IMR-90 (cell line): ENCODE results near the gene SLITRK2. TPM values are rescaled to one million over a fixed set of nuclear protein-coding genes. Genes with fewer than 3 reads are reported as not detected.

ENCODE experiments used
- ATAC-seq: fragments of 200-7000 bp; cut with Tn5 transposase; 2 replicates; pipeline ENCODE4 v1.9.1; 2020; ENCODE audit warnings: low read depth, mild to moderate bottlenecking, moderate library complexity
- BruUV-seq: library from RNA; stranded (reverse); fragments of 400-500 nt; replicated peaks from 2 replicates; lab custom pipeline; 2021; lab: Mats Ljungman, UMichigan
- CTCF ChIA-PET: fragments of 300-600 bp; formaldehyde crosslinking; extraction: SDS; loops from one replicate; lab custom pipeline; 2021; ENCODE audit warnings: antibody characterized with exemption; lab: Yijun Ruan, JAX
- POLR2A ChIA-PET: fragments of 300-600 bp; sonication (Branson Sonifier 250); formaldehyde crosslinking; loops from one replicate; lab custom pipeline; 2022; ENCODE audit warnings: antibody characterized with exemption; ENCODE audit not compliant: unreplicated experiment; lab: Charles Lee
- DNase-seq: peaks from one replicate; pipeline ENCODE4 v3.0.0; 2013
- H2AFZ ChIP-seq: replicated peaks from 2 replicates; pipeline ENCODE3; 2013; ENCODE audit warnings: low read length, mild to moderate bottlenecking; ENCODE audit not compliant: poor library complexity
- H2AK5ac ChIP-seq: 2 replicates; pipeline ENCODE4 v1.6.1; 2013; ENCODE audit warnings: low read depth, low read length, inconsistent platforms
- H2AK9ac ChIP-seq: replicated peaks from 2 replicates; pipeline ENCODE3; 2013; ENCODE audit warnings: mild to moderate bottlenecking, low read depth, low read length, moderate library complexity; ENCODE audit not compliant: poor library complexity
- H2BK120ac ChIP-seq: 2 replicates; pipeline ENCODE4 v1.6.1; 2013; ENCODE audit warnings: low read depth, low read length, inconsistent platforms
- H2BK15ac ChIP-seq: 3 replicates; pipeline ENCODE4 v1.6.1; 2013; ENCODE audit warnings: low read depth, low read length, inconsistent platforms
- H2BK20ac ChIP-seq: 2 replicates; pipeline ENCODE4 v1.6.1; 2013; ENCODE audit warnings: low read depth, mild to moderate bottlenecking, inconsistent platforms, low read length, moderate library complexity
- H2BK5ac ChIP-seq: 2 replicates; pipeline ENCODE4 v1.6.1; 2013; ENCODE audit warnings: mild to moderate bottlenecking, low read depth, low read length, inconsistent platforms; ENCODE audit not compliant: poor library complexity, severe bottlenecking
- H3K14ac ChIP-seq: replicated peaks from 2 replicates; pipeline ENCODE4 v1.6.1; 2013; ENCODE audit warnings: low read depth, low read length, inconsistent platforms
- H3K18ac ChIP-seq: 2 replicates; pipeline ENCODE4 v1.6.1; 2013; ENCODE audit warnings: low read depth, low read length, control low read depth
- H3K23ac ChIP-seq: 2 replicates; pipeline ENCODE4 v1.6.1; 2013; ENCODE audit warnings: low read depth, low read length, inconsistent platforms
- H3K27ac ChIP-seq: 2 replicates; pipeline ENCODE4 v1.5.1; 2013; ENCODE audit warnings: mild to moderate bottlenecking, control low read depth, low read length; ENCODE audit not compliant: insufficient read depth
- H3K27me3 ChIP-seq: 2 replicates; pipeline ENCODE4 v1.6.1; 2013; ENCODE audit warnings: low read length; ENCODE audit not compliant: control insufficient read depth, insufficient read depth
- H3K36me3 ChIP-seq: 2 replicates; pipeline ENCODE4 v1.6.1; 2013; ENCODE audit warnings: low read length, mixed read lengths; ENCODE audit not compliant: control insufficient read depth, insufficient read depth
- H3K4ac ChIP-seq: 2 replicates; pipeline ENCODE4 v1.6.1; 2013; ENCODE audit warnings: low read depth, low read length, inconsistent platforms
- H3K4me1 ChIP-seq: 2 replicates; pipeline ENCODE4 v1.6.1; 2013; ENCODE audit warnings: low read length, mixed read lengths; ENCODE audit not compliant: control insufficient read depth, insufficient read depth
- H3K4me2 ChIP-seq: 2 replicates; pipeline ENCODE4 v1.6.1; 2013; ENCODE audit warnings: low read depth, mild to moderate bottlenecking, control low read depth, low read length, moderate library complexity
- H3K4me3 ChIP-seq: 2 replicates; pipeline ENCODE4 v1.5.1; 2013; ENCODE audit warnings: low read depth, mild to moderate bottlenecking, control low read depth, low read length, moderate library complexity; ENCODE audit not compliant: insufficient read depth
- H3K56ac ChIP-seq: 2 replicates; pipeline ENCODE4 v1.6.1; 2013; ENCODE audit warnings: low read length, inconsistent platforms; ENCODE audit not compliant: insufficient read depth; ENCODE audit errors: extremely low read depth
- H3K79me1 ChIP-seq, 2 experiments: 2 replicates each; pipeline ENCODE4 v1.6.1; 2013; ENCODE audit warnings: low read length in 2 of 2, inconsistent platforms in 1 of 2, low read depth in 1 of 2
- H3K9ac ChIP-seq: 2 replicates; pipeline ENCODE4 v1.6.1; 2013; ENCODE audit warnings: low read depth, low read length, control low read depth
- H3K9me1 ChIP-seq: 2 replicates; pipeline ENCODE4 v1.6.1; 2013; ENCODE audit warnings: low read length, inconsistent platforms; ENCODE audit not compliant: insufficient read depth
- H3K9me3 ChIP-seq: 2 replicates; pipeline ENCODE4 v1.6.1; 2013; ENCODE audit warnings: low read length; ENCODE audit not compliant: control insufficient read depth, insufficient read depth
- H4K20me1 ChIP-seq: 2 replicates; pipeline ENCODE4 v1.6.1; 2013; ENCODE audit warnings: low read length, inconsistent platforms; ENCODE audit not compliant: insufficient read depth
- H4K5ac ChIP-seq: 2 replicates; pipeline ENCODE4 v1.6.1; 2013; ENCODE audit warnings: mild to moderate bottlenecking, low read depth, low read length, control low read depth
- H4K8ac ChIP-seq, 2 experiments: 2 replicates each; pipeline ENCODE4 v1.6.1; 2013; ENCODE audit warnings: low read depth in 2 of 2, low read length in 2 of 2, control low read depth in 1 of 2, inconsistent platforms in 1 of 2
- H4K91ac ChIP-seq: 2 replicates; pipeline ENCODE4 v1.6.1; 2013; ENCODE audit warnings: low read depth, low read length, inconsistent platforms; ENCODE audit not compliant: insufficient read depth
- BHLHE40 ChIP-seq: fragments of 150-350 bp; IDR thresholded peaks from 2 replicates; pipeline ENCODE4 v1.6.1; 2016; ENCODE audit warnings: mild to moderate bottlenecking, low read depth, low read length
- CEBPB ChIP-seq: IDR thresholded peaks from 2 replicates; pipeline ENCODE4 v1.6.1; 2012; ENCODE audit warnings: low read depth, low read length, improper control_type of control experiment
- CHD1 ChIP-seq: IDR thresholded peaks from 2 replicates; pipeline ENCODE4 v1.6.1; 2012; ENCODE audit warnings: low read depth, low read length, improper control_type of control experiment
- FOS ChIP-seq: fragments of 150-350 bp; IDR thresholded peaks from 2 replicates; pipeline ENCODE4 v1.6.1; 2016; ENCODE audit warnings: low read depth, low read length
- MAFK ChIP-seq: IDR thresholded peaks from 2 replicates; pipeline ENCODE4 v1.6.1; 2012; ENCODE audit warnings: low read depth, low read length, improper control_type of control experiment
- MAZ ChIP-seq: IDR thresholded peaks from 2 replicates; pipeline ENCODE4 v1.6.1; 2012; ENCODE audit warnings: low read depth, mild to moderate bottlenecking, low read length, improper control_type of control experiment, moderate library complexity, borderline replicate concordance
- MXI1 ChIP-seq: IDR thresholded peaks from 2 replicates; pipeline ENCODE4 v1.6.1; 2012; ENCODE audit warnings: low read depth, mild to moderate bottlenecking, low read length, moderate library complexity, borderline replicate concordance
- NFE2L2 ChIP-seq: fragments of 150-350 bp; IDR thresholded peaks from 2 replicates; pipeline ENCODE4 v1.6.1; 2016; ENCODE audit warnings: low read depth, mild to moderate bottlenecking, low read length
- POLR2A ChIP-seq: IDR thresholded peaks from 2 replicates; pipeline ENCODE4 v1.6.1; 2012; ENCODE audit warnings: mild to moderate bottlenecking, low read depth, low read length
- RAD21 ChIP-seq: IDR thresholded peaks from 2 replicates; pipeline ENCODE4 v1.6.1; 2012; ENCODE audit warnings: low read length, improper control_type of control experiment
- RCOR1 ChIP-seq: IDR thresholded peaks from 2 replicates; pipeline ENCODE4 v1.6.1; 2012; ENCODE audit warnings: mild to moderate bottlenecking, low read length, improper control_type of control experiment; ENCODE audit not compliant: insufficient replicate concordance
- RFX5 ChIP-seq: IDR thresholded peaks from 2 replicates; pipeline ENCODE4 v1.8.0; 2012; ENCODE audit warnings: low read depth, mild to moderate bottlenecking, low read length, moderate library complexity
- SMC3 ChIP-seq: fragments of 150-350 bp; IDR thresholded peaks from 2 replicates; pipeline ENCODE4 v1.6.1; 2016; ENCODE audit warnings: low read depth, mild to moderate bottlenecking, antibody characterized with exemption, low read length, moderate library complexity
- WGBS, 2 experiments: methylation state at CpG; one replicate each; pipeline versions ENCODE4 v1.1.5 to v1.1.7; 2013; ENCODE audit warnings: missing lambda C conversion rate in 2 of 2; ENCODE audit not compliant: insufficient read length in 1 of 2; ENCODE audit errors: extremely low coverage in 2 of 2; 5-methylcytosine and 5-hydroxymethylcytosine counted together
- dilution Hi-C: fragments of 300-500 bp; cut with HindIII; formaldehyde crosslinking; loops from one replicate; pipeline ENCODE4 v1.14.3; 2018; ENCODE audit warnings: low sequenced_read_pairs; ENCODE audit not compliant: unreplicated experiment
- in situ Hi-C: fragments of 300-500 bp; cut with MboI; formaldehyde crosslinking; loops from 3 replicates; pipeline ENCODE4 v1.14.3; 2019; ENCODE audit warnings: low sequenced_read_pairs, inconsistent platforms, mixed read lengths
- intact Hi-C: fragments of 100-400 bp; cut with micrococcal nuclease; formaldehyde crosslinking; loops from 2 replicates; pipeline ENCODE4 v1.10.0; 2022
- polyA plus RNA-seq, 3 experiments: library from polyadenylated mRNA; depleted of rRNA; stranded (reverse); fragments of >200 nt; gene quantifications; 2 replicates each; pipeline ENCODE4 v1.2.3, GENCODE V29; 2012; ENCODE audit warnings: low replicate concordance in 1 of 3
- total RNA-seq: library from RNA; depleted of rRNA; stranded (reverse); fragments of >200 nt; gene quantifications from 2 replicates; pipeline ENCODE4 v1.2.3, GENCODE V29; 2012
- TF ChIP-seq, protein P1 (sequence below): conservative IDR thresholded peaks from 2 replicates; pipeline ENCODE4 v1.5.1; 2012; ENCODE audit warnings: mild to moderate bottlenecking, low read depth, low read length, improper control_type of control experiment
- TF ChIP-seq, protein P2 (sequence below): fragments of 150-350 bp; IDR thresholded peaks from 2 replicates; pipeline ENCODE4 v1.6.1; 2016; ENCODE audit warnings: low read depth, mild to moderate bottlenecking, low read length, moderate library complexity, borderline replicate concordance
- TF ChIP-seq, protein P3 (sequence below): fragments of 150-350 bp; IDR thresholded peaks from 2 replicates; pipeline ENCODE4 v1.6.1; 2017; ENCODE audit warnings: mild to moderate bottlenecking, antibody characterized with exemption, low read length, low read depth

SLITRK2 gene
- total and polyA plus RNA-seq, 2 of the 4 experiments (the other 2 are of a cell fraction), result not detected

DNA sequence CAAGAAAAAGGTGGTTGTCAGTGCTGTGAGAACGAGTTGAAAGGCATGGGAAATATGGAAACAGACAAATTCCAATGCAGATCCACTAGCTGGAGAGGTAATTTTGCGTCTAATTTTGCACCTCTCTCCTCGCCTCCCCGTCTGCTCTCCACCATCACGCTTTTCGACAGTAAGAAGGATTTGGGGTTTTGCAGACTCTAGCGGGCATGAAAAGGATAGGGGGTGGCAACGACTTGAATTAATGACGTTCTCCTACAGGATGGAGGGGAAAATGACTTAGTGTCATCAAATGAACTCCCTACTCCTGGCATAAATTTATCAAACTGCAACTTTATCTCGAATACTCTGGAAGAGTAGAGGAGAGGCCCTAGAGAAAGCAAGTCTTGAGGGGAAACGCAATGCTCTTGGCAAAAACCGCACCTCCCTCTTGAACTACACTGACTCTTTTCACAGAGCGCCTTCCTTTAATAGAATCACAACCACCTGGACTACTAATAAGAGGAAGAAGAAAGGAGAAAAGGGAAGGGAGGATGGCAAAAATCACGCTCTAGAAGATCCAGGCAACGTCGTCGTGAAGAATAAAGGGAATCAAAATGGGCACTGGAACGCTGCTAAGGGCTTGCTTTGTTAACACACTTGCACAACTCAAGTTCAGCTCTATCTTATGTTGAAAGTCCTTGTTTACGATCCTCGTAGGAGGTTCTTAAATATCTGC lies 871 bp upstream of the SLITRK2 start:
- DNase-seq, result no peak
- Histone ChIP-seq H3K9me1 (no peaks in the 10 kb centered on the region), H3K27me3 (no peaks in the 10 kb centered on the region), H2AK5ac (no peak overlapping the region), H3K4ac (no peak overlapping the region), H4K20me1 (no peaks in the 10 kb centered on the region), H2AK9ac (no peak overlapping the region), H3K18ac (no peak overlapping the region), H2AFZ (no peak overlapping the region), H4K5ac (no peak overlapping the region), H2BK120ac (no peak overlapping the region), H2BK5ac (no peak overlapping the region), H3K9ac (no peak overlapping the region), H3K79me1 (no peaks in the 10 kb centered on the region), H3K56ac (no peak overlapping the region), H2BK15ac (no peak overlapping the region), H3K4me1 (no peaks in the 10 kb centered on the region), H3K23ac (no peak overlapping the region), H3K4me3 (no peak overlapping the region), H4K8ac (no peak overlapping the region), H3K14ac (no peak overlapping the region), H3K36me3 (no peaks in the 10 kb centered on the region), H3K4me2 (no peak overlapping the region), H3K27ac (no peak overlapping the region), H2BK20ac (no peak overlapping the region), H3K9me3 (peaks cover 2% of the 10 kb centered on the region; the same call in 1 of the 2 replicates), H4K91ac (no peak overlapping the region)
- no TSS peak for BruUV-seq
- intact Hi-C loops, result no loop called here
- CTCF ChIA-PET, result no interaction called here
- TF ChIP-seq CEBPB, result no peak
- TF ChIP-seq, protein P1, sequence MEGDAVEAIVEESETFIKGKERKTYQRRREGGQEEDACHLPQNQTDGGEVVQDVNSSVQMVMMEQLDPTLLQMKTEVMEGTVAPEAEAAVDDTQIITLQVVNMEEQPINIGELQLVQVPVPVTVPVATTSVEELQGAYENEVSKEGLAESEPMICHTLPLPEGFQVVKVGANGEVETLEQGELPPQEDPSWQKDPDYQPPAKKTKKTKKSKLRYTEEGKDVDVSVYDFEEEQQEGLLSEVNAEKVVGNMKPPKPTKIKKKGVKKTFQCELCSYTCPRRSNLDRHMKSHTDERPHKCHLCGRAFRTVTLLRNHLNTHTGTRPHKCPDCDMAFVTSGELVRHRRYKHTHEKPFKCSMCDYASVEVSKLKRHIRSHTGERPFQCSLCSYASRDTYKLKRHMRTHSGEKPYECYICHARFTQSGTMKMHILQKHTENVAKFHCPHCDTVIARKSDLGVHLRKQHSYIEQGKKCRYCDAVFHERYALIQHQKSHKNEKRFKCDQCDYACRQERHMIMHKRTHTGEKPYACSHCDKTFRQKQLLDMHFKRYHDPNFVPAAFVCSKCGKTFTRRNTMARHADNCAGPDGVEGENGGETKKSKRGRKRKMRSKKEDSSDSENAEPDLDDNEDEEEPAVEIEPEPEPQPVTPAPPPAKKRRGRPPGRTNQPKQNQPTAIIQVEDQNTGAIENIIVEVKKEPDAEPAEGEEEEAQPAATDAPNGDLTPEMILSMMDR, result no peak
- TF ChIP-seq RAD21, result no peak
- no peak for TF ChIP-seq NFE2L2
- no peak for TF ChIP-seq POLR2A
- no peak for TF ChIP-seq BHLHE40
- TF ChIP-seq, protein P2, sequence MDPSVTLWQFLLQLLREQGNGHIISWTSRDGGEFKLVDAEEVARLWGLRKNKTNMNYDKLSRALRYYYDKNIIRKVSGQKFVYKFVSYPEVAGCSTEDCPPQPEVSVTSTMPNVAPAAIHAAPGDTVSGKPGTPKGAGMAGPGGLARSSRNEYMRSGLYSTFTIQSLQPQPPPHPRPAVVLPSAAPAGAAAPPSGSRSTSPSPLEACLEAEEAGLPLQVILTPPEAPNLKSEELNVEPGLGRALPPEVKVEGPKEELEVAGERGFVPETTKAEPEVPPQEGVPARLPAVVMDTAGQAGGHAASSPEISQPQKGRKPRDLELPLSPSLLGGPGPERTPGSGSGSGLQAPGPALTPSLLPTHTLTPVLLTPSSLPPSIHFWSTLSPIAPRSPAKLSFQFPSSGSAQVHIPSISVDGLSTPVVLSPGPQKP, result no peak
- no peak for TF ChIP-seq MAFK
- TF ChIP-seq, protein P3, sequence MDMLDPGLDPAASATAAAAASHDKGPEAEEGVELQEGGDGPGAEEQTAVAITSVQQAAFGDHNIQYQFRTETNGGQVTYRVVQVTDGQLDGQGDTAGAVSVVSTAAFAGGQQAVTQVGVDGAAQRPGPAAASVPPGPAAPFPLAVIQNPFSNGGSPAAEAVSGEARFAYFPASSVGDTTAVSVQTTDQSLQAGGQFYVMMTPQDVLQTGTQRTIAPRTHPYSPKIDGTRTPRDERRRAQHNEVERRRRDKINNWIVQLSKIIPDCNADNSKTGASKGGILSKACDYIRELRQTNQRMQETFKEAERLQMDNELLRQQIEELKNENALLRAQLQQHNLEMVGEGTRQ, result no peak
- no peak for TF ChIP-seq RCOR1
- TF ChIP-seq RFX5, result no peak
- no peak for TF ChIP-seq MXI1
- no peak for TF ChIP-seq FOS
- TF ChIP-seq MAZ, result no peak
- no peak for TF ChIP-seq SMC3
- TF ChIP-seq CHD1, result no peak
- in situ Hi-C loops, result no loop called here
- no peak for ATAC-seq
- POLR2A ChIA-PET, result no interaction called here
- no CpG with 5 or more reads among the region's 20 CpGs for WGBS, 2 experiments
- dilution Hi-C loops, result no loop called here
